HepG2 (cell line): ENCODE measurements around the gene TMEM219. TPM values are rescaled to one million over a fixed set of nuclear protein-coding genes. Genes with fewer than 3 reads are reported as not detected.

Source experiments
- ATAC-seq: fragments of 200-7000 bp; cut with Tn5 transposase; 3 replicates; pipeline ENCODE4 v1.9.1; 2020; ENCODE audit warnings: mild to moderate bottlenecking, moderate library complexity
- BruUV-seq: library from RNA; stranded (reverse); fragments of 400-500 nt; replicated peaks from 2 replicates; lab custom pipeline; 2021; lab: Mats Ljungman, UMichigan
- CTCF ChIA-PET: fragments of 300-600 bp; formaldehyde crosslinking; extraction: SDS; loops from one replicate; lab custom pipeline; 2021; ENCODE audit warnings: low total read pairs, inconsistent platforms, low intra/inter-chr PET ratio; lab: Yijun Ruan, JAX
- POLR2A ChIA-PET: fragments of 350-600 bp; sonication (Branson Sonifier 250); formaldehyde crosslinking; loops from one replicate; lab custom pipeline; 2020; ENCODE audit warnings: antibody characterized with exemption, inconsistent platforms; lab: Yijun Ruan, JAX
- DNase-seq: peaks from one replicate; pipeline ENCODE4 v3.0.0-alpha.2; 2015; ENCODE audit warnings: low spot score
- FAIRE-seq: peaks from 3 replicates; lab custom pipeline; 2011; peaks lifted over from hg19 to GRCh38; lab: Jason Lieb, UNC
- H2AFZ ChIP-seq: one replicate; pipeline ENCODE4 v1.6.1; 2011; ENCODE audit warnings: low read length, inconsistent platforms
- H3K27ac ChIP-seq: fragments of 300-600 bp; 3 replicates; pipeline ENCODE4 v1.8.0; 2011; ENCODE audit warnings: mixed run types, mild to moderate bottlenecking, mixed read lengths, low read length, inconsistent platforms; ENCODE audit not compliant: insufficient read depth; ENCODE audit errors: extremely low read length
- H3K27me3 ChIP-seq, 2 experiments: fragments of 200-600 bp in 1 of 2; 2 replicates in 1 of 2; 3 replicates in 1 of 2; pipeline versions ENCODE4 v1.6.0 to v1.8.0; 2011; ENCODE audit warnings: low read length in 2 of 2, mild to moderate bottlenecking in 2 of 2, moderate library complexity in 2 of 2, inconsistent platforms in 1 of 2; ENCODE audit not compliant: insufficient read depth in 2 of 2, control insufficient read depth in 1 of 2
- H3K36me3 ChIP-seq, 2 experiments: fragments of 200-600 bp in 1 of 2; replicated peaks in 1 of 2; 2 replicates in 1 of 2; 3 replicates in 1 of 2; pipeline versions ENCODE4 v1.5.1 to v1.8.0; 2011; ENCODE audit warnings: low read length in 2 of 2, inconsistent platforms in 1 of 2; ENCODE audit not compliant: insufficient read depth in 2 of 2, control insufficient read depth in 1 of 2
- H3K4me1 ChIP-seq: 2 replicates; pipeline ENCODE4 v1.5.1; 2012; ENCODE audit warnings: low read length, inconsistent platforms; ENCODE audit not compliant: insufficient read depth
- H3K4me2 ChIP-seq: 2 replicates; pipeline ENCODE4 v1.6.0; 2011; ENCODE audit warnings: low read depth, low read length, inconsistent platforms
- H3K4me3 ChIP-seq, 3 experiments: fragments of 200-600 bp in 1 of 3; sonication (generic), shearing (Covaris generic) in 1 of 3; replicated peaks in 1 of 3; 2 replicates each; pipeline ENCODE4 v1.5.1; 2011 to 2016; ENCODE audit warnings: low read length in 3 of 3, inconsistent platforms in 2 of 3, low read depth in 2 of 3, mild to moderate bottlenecking in 2 of 3, control low read depth in 1 of 3, mixed read lengths in 1 of 3; ENCODE audit not compliant: insufficient read depth in 1 of 3
- H3K79me2 ChIP-seq: one replicate; pipeline ENCODE4 v1.6.1; 2011; ENCODE audit warnings: low read length, inconsistent platforms; ENCODE audit not compliant: insufficient read depth
- H3K9ac ChIP-seq: 2 replicates; pipeline ENCODE4 v1.6.0; 2011; ENCODE audit warnings: mild to moderate bottlenecking, low read depth, low read length, inconsistent platforms; ENCODE audit not compliant: insufficient read depth
- H3K9me3 ChIP-seq: 2 replicates; pipeline ENCODE4 v1.5.1; 2012; ENCODE audit warnings: mild to moderate bottlenecking, low read length
- H4K20me1 ChIP-seq: 2 replicates; pipeline ENCODE4 v1.6.0; 2011; ENCODE audit warnings: inconsistent platforms, mild to moderate bottlenecking, low read length, moderate library complexity; ENCODE audit not compliant: insufficient read depth
- CENPT ChIP-seq: sonication (generic); formaldehyde crosslinking; IDR thresholded peaks from 2 replicates; pipeline ENCODE4 v1.8.0; 2022; ENCODE audit warnings: low read depth, mild to moderate bottlenecking, moderate library complexity, missing genetic modification reagents
- HNF1B ChIP-seq: sonication (generic); formaldehyde crosslinking; IDR thresholded peaks from 2 replicates; pipeline ENCODE4 v1.5.1; 2020; ENCODE audit warnings: mild to moderate bottlenecking, moderate library complexity, missing genetic modification reagents
- MAZ ChIP-seq, 2 experiments: sonication (generic) in 1 of 2; formaldehyde crosslinking in 1 of 2; IDR thresholded peaks; 2 replicates each; pipeline versions ENCODE4 v1.5.0 to v1.6.1; 2012 to 2020; ENCODE audit warnings: low read depth in 2 of 2, mild to moderate bottlenecking in 2 of 2, borderline replicate concordance in 1 of 2, improper control_type of control experiment in 1 of 2, low read length in 1 of 2, missing genetic modification reagents in 1 of 2, moderate library complexity in 1 of 2
- TERF1 ChIP-seq: sonication (generic); formaldehyde crosslinking; IDR thresholded peaks from 2 replicates; pipeline ENCODE4 v1.8.0; 2022; ENCODE audit warnings: mild to moderate bottlenecking, missing genetic modification reagents, moderate library complexity
- ZFP82 ChIP-seq: sonication (generic); formaldehyde crosslinking; IDR thresholded peaks from 2 replicates; pipeline ENCODE4 v1.5.1; 2020; ENCODE audit warnings: mild to moderate bottlenecking, missing genetic modification reagents, borderline replicate concordance
- ZNF639 ChIP-seq: conservative IDR thresholded peaks from 2 replicates; pipeline ENCODE4 v1.6.1; 2018; ENCODE audit warnings: missing genetic modification reagents
- WGBS: methylation state at CpG from one replicate; pipeline ENCODE4 v1.1.6; 2017; ENCODE audit warnings: low lambda C conversion rate; 5-methylcytosine and 5-hydroxymethylcytosine counted together
- in situ Hi-C: cut with HindIII; loops from 2 replicates; pipeline ENCODE4 v1.10.0; 2017; ENCODE audit warnings: low pct_unique_long_range_greater_than_20kb; ENCODE audit not compliant: extremely low pct_ligation_motif_present
- intact Hi-C: fragments of 100-400 bp; cut with micrococcal nuclease; formaldehyde crosslinking; loops from one replicate; pipeline ENCODE4 v1.10.0; 2022; ENCODE audit not compliant: unreplicated experiment
- polyA plus RNA-seq, 8 experiments: library from polyadenylated mRNA; depleted of rRNA in 3 of 8; stranded (reverse) in 7 of 8; unstranded in 1 of 8; fragments of >200 nt; fragmentation: Illumina TruSeq in 4 of 8; extraction: Trizol in 4 of 8; gene quantifications; 2 replicates each; pipeline versions ENCODE4 v1.2.1 to v1.2.3, GENCODE V29; 2011 to 2016; ENCODE audit warnings: low read depth in 4 of 8, missing spikeins in 1 of 8, mixed read lengths in 1 of 8; ENCODE audit not compliant: insufficient read depth in 1 of 8
- total RNA-seq, 5 experiments: library from RNA; depleted of rRNA; stranded (reverse); fragments of >200 nt; fragmentation: Illumina TruSeq; extraction: Trizol; gene quantifications; 2 replicates each; pipeline ENCODE4 v1.2.3, GENCODE V29; 2016; ENCODE audit warnings: low read depth in 1 of 5

Gene TMEM219
- total and polyA plus RNA-seq, 2 of the 13 experiments (the other 11 are each of a cell fraction or from before 2014, with no cell fraction given), result 105 to 115 TPM

- TF ChIP-seq HNF1B (CRISPR knock-in tag) (no peak), CENPT (CRISPR knock-in tag) (no peak), ZNF639 (CRISPR knock-in tag) (no peak), MAZ (IDR thresholded peaks at IDR 0.05; ENCODE audit: borderline replicate concordance, low read depth, low read length) (no peak), MAZ (CRISPR knock-in tag; IDR thresholded peaks at IDR 0.05; ENCODE audit: low read depth) (no peak)
Measured at GRCh38 chr16:29971304-29971703, 9.4 kb downstream of the TMEM219 start (continued).

GRCh38 chr16:29972500-29972899 lies 10.6 kb downstream of the TMEM219 start:
- POLR2A ChIA-PET, result interaction anchor here (1.3 to 4.7 kb wide), 8 partner anchors 8 to 156 kb away, joined by 3 to 47 read pairs (median 13); partner anchors contain the start of genes ASPHD1, PAGR1, SEZ6L2 and TMEM219
- CTCF ChIA-PET, result no interaction called here
- Histone ChIP-seq H3K9ac (no peak overlapping the region), H3K27ac (peak overlapping the region; percentile 72), H3K4me2 (no peak overlapping the region), H2AFZ (no peak overlapping the region), H3K27me3 (no peaks in the 10 kb centered on the region; a peak in 1 of 5 replicates), H4K20me1 (peaks cover 23% of the 10 kb centered on the region), H3K79me2 (peaks cover 37% of the 10 kb centered on the region), H3K4me1 (peaks cover 30% of the 10 kb centered on the region), H3K36me3 (peaks cover 16 to 24% of the 10 kb centered on the region in 2 experiments), H3K4me3 (no peak overlapping the region), H3K9me3 (no peaks in the 10 kb centered on the region)
- ATAC-seq, result no peak
- TF ChIP-seq ZFP82 (0 out of 2 replicates have a peak, but pooled peaks have one; percentile 3), TERF1 (CRISPR knock-in tag) (no peak)
- in situ Hi-C loops, result no loop called here
- BruUV-seq, result no TSS peak
- FAIRE-seq, result no peak
- DNase-seq, result no peak
- WGBS, result 94% methylated on average over 1 of the region's 1 CpG
- intact Hi-C loops, result no loop called here
